AG09309 (cell line): Measurements from ENCODE around the gene CD9.

Experiments used
- DNase-seq: peaks from one replicate; pipeline ENCODE4 v3.0.0-alpha.2; 2010; ENCODE audit warnings: low read depth
- H3K4me3 ChIP-seq: 2 replicates; pipeline ENCODE4 v1.5.1; 2011; ENCODE audit warnings: mild to moderate bottlenecking, low read depth, low read length, moderate library complexity; ENCODE audit not compliant: control insufficient read depth
- CTCF ChIP-seq: IDR thresholded peaks from 2 replicates; pipeline ENCODE4 v1.5.1; 2011; ENCODE audit warnings: mild to moderate bottlenecking, low read depth, low read length, inconsistent platforms; ENCODE audit not compliant: insufficient read depth, control insufficient read depth; ENCODE audit errors: missing control alignments

The CD9 gene

GRCh38 chr12:6268484-6269157, 68.4 kb downstream of the CD9 start:
- no peak overlapping the region for H3K4me3 ChIP-seq
- TF ChIP-seq CTCF: no peak
- DNase-seq: no peak

DNA sequence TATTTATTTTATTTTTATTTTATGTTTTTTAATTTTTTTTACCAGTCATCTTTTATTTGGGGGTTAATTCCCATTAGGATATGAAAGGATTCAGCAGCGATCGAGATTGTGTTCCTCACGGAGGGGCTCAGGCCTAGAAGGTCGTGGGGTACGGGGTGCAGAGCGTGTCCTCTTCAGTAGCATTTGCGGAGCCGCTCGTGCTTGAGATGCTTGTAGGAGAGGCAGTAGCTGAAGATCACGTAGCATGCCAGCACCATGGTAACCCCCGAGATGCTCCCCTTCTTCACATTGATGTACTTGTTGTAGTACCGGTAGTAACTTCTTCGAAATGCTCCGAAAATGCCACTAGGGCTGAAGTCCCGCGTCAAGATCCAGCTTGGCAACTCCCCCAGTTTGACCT, 69.8 kb downstream of the CD9 start:
- TF ChIP-seq CTCF: no peak
- H3K4me3 ChIP-seq: no peak overlapping the region
- no peak for DNase-seq

DNA sequence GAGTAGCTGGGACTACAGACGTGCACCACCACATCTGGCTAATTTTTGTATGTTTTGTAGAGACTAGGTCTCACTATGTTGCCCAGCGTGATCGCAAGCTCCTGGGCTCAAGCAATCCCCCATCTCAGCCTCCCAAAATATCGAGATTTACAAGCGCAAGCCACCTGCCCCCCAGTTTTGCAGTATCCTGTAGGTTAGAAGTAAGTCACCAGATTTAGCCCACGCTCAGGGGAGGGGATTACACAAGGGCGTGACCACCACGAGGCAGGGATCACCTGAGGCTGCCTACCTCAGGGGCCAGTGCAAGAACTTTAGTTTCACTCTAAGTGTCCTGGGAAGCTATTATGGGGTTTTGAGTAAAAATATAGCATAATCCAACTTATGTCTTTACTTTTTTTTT, 71.1 kb downstream of the CD9 start:
- no peak overlapping the region for H3K4me3 ChIP-seq
- TF ChIP-seq CTCF: no peak
- DNase-seq: no peak

DNA sequence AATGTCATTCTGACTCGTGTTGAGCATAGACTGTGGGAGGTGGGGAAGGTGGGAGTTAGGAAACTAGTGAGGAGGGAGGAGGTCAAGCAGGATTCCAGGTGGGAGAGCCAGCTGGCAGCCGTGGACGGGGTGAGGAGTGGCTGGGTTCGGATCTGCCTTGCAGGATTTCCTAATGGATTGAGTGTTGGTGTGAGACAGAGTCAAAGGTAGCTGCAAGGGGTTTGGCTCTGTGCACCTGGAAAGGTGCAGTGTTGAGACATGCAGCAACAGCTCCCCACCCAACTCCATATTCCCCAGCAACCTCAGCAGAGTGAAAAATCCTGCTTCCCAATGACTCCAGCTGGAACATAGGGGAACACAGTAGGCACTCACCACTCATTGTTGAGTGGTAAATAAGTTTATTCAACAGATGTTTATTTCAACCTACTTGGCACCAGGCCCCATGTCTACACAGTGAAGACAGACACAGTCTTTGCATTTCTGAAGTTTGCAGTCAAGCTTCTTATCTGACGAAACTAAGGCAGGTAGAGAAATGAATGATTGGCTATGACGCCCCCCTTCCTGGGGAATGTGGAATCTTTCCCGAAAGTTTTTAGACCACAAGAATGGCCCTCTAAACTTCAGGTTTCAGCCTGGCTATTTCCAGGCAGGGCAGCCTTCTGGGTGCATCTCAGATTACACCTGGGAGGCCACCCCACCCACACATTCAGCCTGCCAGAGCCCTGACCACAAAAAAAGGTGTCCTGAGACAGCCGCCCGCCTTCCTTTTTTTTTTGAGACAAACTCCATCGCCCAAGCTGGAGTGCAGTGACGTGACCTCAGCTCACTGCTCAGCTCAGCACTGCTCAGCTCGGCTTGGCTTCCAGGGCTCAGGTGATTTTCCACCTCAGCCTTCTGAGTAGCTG, 72.4 kb downstream of the CD9 start:
- no peak for DNase-seq
- H3K4me3 ChIP-seq: no peak overlapping the region
- TF ChIP-seq CTCF: no peak

DNA sequence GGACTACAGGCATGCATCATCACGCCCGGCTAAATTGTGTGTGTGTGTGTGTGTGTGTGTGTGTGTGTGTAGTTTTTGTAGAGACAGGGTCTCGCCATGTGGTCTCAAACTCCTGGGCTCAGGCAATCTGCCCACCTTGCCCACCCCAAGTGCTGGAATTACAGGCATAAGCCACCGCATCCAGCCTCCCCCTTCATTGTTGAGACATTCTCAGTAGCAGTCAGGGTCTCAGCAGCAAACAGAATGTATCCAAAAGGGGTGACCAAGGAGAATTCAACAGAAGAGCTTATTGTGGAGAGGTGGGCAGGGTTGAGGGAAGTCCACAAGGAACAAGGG, 73.0 kb downstream of the CD9 start:
- no peak for DNase-seq
- no peak overlapping the region for H3K4me3 ChIP-seq
- TF ChIP-seq CTCF: no peak

DNA sequence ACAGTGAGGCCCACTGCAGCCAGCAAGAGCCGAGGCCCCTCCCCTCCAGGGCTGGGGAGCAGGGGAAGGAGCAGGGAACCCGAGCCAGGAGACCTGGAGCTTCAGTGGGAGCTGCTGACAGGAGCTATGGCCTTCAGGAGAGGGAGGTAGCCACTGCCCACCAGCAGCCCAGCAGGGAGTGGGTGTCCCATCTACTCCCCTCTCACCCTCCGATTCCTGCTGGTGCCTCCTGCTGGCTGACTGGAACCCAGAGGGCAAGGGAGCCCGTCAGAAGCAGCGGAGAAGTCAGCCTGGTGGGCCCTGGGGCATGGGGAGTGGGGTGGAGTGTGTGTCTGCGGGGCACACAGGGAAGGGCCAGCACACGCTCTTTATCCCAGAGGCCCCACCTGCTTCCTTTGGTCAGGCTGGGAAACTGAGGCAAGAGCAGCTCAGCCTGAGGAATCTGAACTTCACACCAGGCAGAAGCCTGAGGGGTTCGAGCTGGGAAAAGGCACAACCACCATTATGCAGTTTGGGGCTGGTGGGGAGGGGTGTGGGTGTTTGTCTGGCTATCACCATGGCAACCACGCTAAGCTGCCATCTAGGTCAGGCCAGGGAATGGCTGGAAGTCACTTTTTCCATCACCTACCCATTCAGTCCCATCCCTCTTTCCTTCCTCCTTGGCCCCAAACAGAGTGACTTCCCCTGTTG, 73.5 kb downstream of the CD9 start:
- no peak for DNase-seq
- no peak for TF ChIP-seq CTCF
- H3K4me3 ChIP-seq: no peak overlapping the region
